NCI-H1930 (cell line): ENCODE measurements around the gene PLCH1.

Experiments used
- DNase-seq, 2 experiments: peaks; one replicate each; lab custom pipeline; 2025; lab: John Stamatoyannopoulos, UW

Gene PLCH1

GRCh38 chr3:155688481-155688880, 56.4 kb downstream of the PLCH1 start:
- no peak for DNase-seq

- no peak for DNase-seq
Observed at GRCh38 chr3:155683344-155683720, 61.5 kb downstream of the PLCH1 start.

- DNase-seq, result no peak
Observed at GRCh38 chr3:155682426-155683343, 62.2 kb downstream of the PLCH1 start.

- DNase-seq, result no peak
Observed at GRCh38 chr3:155676252-155676981, 68.5 kb downstream of the PLCH1 start.

GRCh38 chr3:155675094-155675493, 69.8 kb downstream of the PLCH1 start:
- no peak for DNase-seq

- DNase-seq, result no peak
Observed at GRCh38 chr3:155673421-155673820, 71.5 kb downstream of the PLCH1 start.

- DNase-seq, result no peak
Observed at GRCh38 chr3:155670335-155670734, 74.5 kb downstream of the PLCH1 start.

GRCh38 chr3:155667988-155668387, 76.9 kb downstream of the PLCH1 start:
- no peak for DNase-seq

- DNase-seq, result no peak
Observed at GRCh38 chr3:155664925-155665695, 79.8 kb downstream of the PLCH1 start.

- peak; percentile 80 to 91 for DNase-seq
Observed at GRCh38 chr3:155663467-155664212, 81.2 kb downstream of the PLCH1 start.

- no peak for DNase-seq
Observed at GRCh38 chr3:155661760-155662159, 83.1 kb downstream of the PLCH1 start.

GRCh38 chr3:155661042-155661441, 83.8 kb downstream of the PLCH1 start:
- no peak for DNase-seq

- no peak for DNase-seq
Observed at GRCh38 chr3:155658671-155659261, 86.1 kb downstream of the PLCH1 start.

- DNase-seq, result no peak
Observed at GRCh38 chr3:155658006-155658405, 86.9 kb downstream of the PLCH1 start.

- DNase-seq, result no peak
Observed at GRCh38 chr3:155657161-155657560, 87.7 kb downstream of the PLCH1 start.

GRCh38 chr3:155656466-155656865, 88.4 kb downstream of the PLCH1 start:
- no peak for DNase-seq

GRCh38 chr3:155651489-155652218, 93.2 kb downstream of the PLCH1 start:
- no peak for DNase-seq

GRCh38 chr3:155648013-155648591, 96.8 kb downstream of the PLCH1 start:
- no peak for DNase-seq

- DNase-seq, result no peak
Observed at GRCh38 chr3:155647206-155647605, 97.7 kb downstream of the PLCH1 start.

- DNase-seq, result no peak
Observed at GRCh38 chr3:155646669-155647068, 98.2 kb downstream of the PLCH1 start.
